NCI-H1092 (cell line): ENCODE results near the gene WBP11.
A peak's percentile ranks its signal among the peaks of the same experiment; 100 is the strongest.
"Not testable (repeated sequence)": the region's sequence is repeated elsewhere in the genome, so short reads cannot be mapped to it uniquely, and the experiment has no call there.

ENCODE experiments used
- DNase-seq: peaks from one replicate; lab custom pipeline; 2025; lab: John Stamatoyannopoulos, UW

Gene WBP11

DNA sequence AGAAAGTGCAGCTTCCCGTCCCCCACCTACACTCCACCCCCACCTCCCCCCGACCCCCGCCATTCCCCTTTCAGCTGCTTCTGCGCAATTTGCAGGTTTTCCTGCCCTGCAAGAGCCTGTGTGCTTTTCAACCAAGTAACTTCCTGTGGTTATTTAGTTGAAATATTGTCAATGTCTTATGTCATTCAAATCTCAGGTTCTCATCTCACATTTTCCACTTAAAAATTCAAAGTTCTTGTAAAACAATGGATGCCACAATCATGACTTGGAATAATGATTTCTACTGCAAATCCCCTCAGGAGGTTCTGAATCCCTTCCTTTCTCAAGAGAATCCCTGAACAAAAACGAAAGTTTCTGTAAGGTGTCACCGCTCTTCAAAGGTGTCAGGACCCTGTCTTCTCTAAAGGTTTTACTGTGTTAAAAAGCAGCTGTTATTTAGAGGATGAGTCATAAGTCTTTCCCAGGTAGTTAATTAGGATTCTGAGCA, 31.6 kb downstream of the WBP11 start:
- DNase-seq: no peak

GRCh38 chr12:14770496-14771461, 32.5 kb downstream of the WBP11 start:
- peak; percentile 89 for DNase-seq

- peak; percentile 83 for DNase-seq
These were observed 33.2 kb downstream of the WBP11 start for GRCh38 chr12:14769969-14770495.

DNA sequence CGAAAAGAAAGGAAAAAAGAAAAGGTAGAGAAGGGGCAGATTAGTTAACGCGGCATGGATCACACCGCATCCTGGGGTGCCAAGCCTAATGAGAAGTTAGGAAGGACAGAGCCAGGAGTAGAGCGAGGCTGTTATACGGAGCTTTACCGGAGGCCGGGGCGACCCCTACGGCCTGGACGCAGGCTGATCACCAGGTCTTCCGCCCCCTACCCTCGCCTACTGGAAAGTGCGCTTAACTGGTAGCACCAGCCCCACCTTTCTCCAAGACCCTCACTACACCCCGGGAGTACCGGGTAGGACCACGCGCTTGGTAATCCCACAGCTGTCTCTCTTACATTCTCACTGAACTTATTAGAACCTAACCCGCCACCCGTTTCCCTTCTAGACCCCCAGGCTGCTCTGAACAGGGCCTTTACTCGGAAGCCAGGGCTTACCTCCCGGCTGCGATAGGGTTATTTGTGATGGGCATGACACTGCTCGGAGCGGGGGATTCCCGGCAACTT, 33.8 kb downstream of the WBP11 start:
- no peak for DNase-seq

- no peak for DNase-seq
These were observed 34.4 kb downstream of the WBP11 start for GRCh38 chr12:14768823-14769405.

DNA sequence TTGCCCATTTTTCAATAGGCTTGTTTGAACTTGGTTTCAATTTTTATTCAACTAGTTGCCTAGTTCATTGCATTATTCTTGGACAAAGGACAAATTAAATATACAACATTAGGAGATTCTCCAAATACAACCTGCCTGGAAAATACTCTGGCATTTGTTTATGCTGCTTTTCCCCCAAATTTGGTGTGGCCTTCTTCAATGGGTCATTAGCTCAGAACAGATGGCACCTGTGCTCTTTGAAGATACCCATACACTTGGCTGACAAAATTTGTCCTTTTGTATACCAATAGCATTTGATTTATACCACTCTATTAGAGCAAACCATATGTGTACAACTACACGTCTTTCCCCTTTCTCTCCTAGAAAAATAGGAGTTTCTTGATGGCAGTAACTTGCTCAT, 35.7 kb downstream of the WBP11 start:
- no peak for DNase-seq

GRCh38 chr12:14766649-14767215, 36.5 kb downstream of the WBP11 start:
- no peak for DNase-seq

DNA sequence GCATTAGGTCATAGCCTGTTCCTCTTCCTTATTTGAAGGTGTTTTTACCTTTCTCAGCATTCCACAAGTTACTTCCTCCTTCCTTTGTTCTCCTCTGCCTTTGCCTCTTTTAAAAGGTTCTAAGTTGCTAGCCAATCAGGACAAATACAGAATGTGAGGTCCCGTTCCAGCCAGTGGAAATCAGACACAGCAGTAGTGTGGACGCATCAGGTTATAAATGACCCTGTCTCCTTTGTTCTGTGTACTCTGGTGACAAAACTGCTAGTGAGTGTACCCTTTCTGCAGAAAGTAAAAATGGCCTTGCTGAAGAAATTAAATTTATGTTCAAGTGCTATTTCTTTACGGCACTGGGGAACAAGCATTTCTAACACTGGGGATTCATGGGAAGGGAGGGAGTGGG, 37.3 kb downstream of the WBP11 start:
- DNase-seq: not testable (repeated sequence)

DNA sequence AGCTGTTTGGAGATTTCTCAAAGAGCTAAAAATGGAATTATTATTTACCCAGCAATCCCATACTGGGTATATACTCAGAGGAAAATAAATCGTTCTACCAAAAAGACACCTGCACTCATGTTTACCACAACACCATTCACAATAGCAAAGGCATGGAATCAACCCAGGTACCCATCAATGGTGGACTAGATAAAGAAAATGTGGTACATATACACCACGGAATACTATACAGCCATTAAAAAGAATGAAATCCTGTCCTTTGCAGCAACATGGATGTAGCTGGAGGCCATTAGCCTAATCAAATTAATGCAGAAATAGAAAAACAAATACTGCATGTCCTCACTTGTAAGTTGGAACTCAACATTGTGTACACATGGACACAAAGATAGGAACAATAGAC, 37.9 kb downstream of the WBP11 start:
- no peak for DNase-seq

DNA sequence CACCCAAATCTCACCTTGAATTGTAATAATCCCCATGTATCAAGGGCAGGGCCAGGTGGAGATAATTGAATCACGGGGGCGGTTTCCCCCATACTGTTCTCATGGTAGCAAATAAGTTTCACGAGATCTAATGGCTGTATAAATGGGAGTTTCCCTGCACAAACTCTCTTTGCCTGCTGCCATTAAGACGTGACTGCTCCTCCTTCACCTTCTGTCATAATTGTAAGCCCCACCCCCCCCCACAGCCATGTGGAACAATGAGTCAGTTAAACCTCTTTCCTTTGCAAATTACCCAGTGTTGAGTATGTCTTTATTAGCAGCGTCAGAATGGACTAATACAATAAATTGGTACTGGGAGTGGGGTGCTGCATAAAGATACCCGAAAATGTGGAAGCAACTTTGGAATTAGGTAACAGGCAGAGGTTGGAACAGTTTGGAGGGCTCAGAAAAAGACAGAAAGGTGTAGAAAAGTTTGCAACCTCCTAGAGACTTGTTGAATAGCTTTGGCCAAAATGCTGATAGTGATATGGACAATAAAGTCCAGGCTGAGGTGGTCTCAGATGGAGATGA, 43.5 kb downstream of the WBP11 start:
- DNase-seq: not testable (repeated sequence)

DNA sequence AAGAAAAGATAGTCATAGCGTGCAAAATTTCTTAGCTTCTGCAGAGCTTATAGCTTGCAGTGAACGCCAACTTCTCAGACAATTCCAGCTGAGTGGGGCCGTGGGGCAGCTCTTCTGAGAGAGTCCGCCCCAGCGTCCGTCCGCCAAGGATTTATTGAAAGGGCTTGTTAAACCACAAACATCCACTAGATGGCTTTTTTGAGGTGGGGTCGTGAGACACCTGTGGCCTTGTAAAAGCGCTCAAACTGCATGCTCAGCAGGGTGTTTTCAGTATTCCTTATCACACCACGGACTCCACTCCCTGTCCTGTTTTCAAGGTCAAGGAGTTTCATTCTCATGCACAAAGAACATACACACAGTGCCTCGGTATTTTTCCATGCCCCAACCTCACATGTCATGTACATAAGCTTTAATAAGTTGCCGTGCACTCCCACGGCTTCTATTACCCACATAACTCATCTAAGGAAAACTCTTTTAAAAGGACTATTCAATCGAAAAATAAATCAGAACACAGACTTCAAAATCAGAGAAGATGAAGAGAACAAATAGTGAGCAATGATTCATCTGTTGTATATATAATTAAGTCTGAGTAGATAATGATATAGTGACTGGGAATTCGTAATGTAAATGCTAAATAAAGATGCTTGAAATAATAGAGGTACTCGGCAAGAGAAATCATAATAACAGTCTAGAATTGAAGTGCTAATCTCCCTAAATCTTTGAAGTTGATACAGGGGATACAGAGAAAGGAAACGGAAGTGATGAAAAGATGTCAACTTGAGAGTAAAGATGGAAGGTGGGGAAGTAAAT, 46.7 kb downstream of the WBP11 start:
- DNase-seq: no peak

DNA sequence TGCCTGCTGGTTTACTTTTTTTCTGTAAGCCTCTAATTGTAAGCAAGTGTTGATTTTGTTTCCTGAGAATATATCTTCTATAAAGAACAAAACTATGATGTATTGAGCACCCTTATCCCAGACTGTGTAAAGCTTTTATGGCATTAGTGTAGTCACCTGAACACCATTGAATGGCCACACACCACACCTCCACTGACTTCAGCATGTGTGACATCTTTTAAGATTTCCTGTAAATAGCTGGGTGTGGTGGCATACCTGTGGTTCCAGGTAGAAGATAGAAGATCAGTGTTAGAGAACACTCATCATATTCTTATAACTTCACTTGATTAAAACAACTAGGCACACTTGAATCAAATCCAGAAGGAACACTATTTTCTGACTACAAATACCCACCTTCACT, 51.3 kb downstream of the WBP11 start:
- no peak for DNase-seq

GRCh38 chr12:14743061-14743460, 60.2 kb downstream of the WBP11 start:
- no peak for DNase-seq

DNA sequence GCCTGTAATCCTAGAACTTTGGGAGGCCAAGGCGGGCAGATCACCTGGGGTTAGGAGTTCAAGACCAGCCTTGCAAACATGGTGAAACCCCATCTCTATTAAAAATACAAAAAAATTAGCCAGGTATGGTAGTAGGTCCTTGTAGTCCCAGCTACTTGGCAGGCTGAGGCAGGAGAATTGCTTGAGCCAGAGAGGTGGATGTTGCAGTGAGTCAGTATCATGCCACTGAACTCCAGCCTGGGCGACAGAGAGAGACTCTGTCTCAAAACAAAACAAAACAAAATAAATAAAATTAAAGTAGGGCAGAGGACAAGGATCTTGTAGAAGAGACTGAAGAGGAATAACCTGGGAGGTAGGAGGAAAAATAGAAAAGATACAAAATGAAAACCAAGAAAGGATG, 61.3 kb downstream of the WBP11 start:
- DNase-seq: no peak

DNA sequence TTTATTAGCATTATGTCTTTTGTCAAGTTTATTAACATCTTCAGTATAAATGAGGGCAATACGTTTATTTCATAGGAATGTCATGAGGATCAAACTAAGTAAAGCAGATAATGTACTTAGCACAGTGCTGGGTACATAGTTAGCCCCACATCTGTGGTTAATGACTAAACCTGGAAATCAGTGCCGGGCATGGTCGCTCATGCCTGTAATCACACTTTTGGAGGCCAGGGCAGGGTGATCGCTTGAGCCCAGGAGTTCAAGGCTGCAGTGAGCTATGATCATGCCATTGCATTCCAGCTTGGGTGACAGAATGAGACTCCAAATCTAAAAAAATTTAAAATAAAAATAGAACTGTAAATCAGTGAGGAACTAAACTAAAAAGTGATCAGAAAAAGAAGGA, 62.1 kb downstream of the WBP11 start:
- DNase-seq: no peak

GRCh38 chr12:14736441-14736840, 66.8 kb downstream of the WBP11 start:
- not testable (repeated sequence) for DNase-seq
